HG02798 (cell line): Measurements from ENCODE around the gene MRPL37.
"Not testable (repeated sequence)": the region's sequence is repeated elsewhere in the genome, so short reads cannot be mapped to it uniquely, and the experiment has no call there.

Experiments used
- ATAC-seq: cut with Tn5 transposase; IDR thresholded peaks from one replicate; pipeline ENCODE4 v1.9.1; 2021; ENCODE audit warnings: mild to moderate bottlenecking; ENCODE audit not compliant: unreplicated experiment, poor library complexity

MRPL37 gene

DNA sequence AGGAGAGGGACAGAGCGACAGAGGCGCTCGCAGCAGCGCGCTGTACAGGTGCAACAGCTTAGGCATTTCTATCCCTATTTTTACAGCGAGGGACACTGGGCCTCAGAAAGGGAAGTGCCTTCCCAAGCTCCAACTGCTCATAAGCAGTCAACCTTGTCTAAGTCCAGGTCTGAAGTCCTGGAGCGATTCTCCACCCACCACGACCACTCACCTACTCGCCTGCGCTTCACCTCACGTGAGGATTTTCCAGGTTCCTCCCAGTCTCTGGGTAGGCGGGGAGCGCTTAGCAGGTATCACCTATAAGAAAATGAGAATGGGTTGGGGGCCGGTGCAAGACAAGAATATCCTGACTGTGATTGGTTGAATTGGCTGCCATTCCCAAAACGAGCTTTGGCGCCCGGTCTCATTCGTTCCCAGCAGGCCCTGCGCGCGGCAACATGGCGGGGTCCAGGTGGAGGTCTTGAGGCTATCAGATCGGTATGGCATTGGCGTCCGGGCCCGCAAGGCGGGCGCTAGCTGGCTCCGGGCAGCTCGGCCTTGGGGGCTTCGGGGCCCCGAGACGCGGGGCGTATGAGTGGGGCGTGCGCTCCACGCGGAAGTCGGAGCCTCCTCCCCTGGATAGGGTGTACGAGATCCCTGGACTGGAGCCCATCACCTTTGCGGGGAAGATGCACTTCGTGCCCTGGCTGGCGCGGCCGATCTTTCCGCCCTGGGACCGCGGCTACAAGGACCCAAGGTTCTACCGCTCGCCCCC is at the start of gene MRPL37, which contains the start of gene CYB5RL:
Gene MRPL37 (plus strand): TSS at position 403 of the 754 bp plus-strand sequence. CDS start 77 bp downstream, at position 480.
Gene CYB5RL (minus strand): TSS at position 266 of the 754 bp plus-strand sequence. CDS start 4,414 bp downstream, outside the sequence.
- peak; percentile 98 for ATAC-seq

GRCh38 chr1:54151013-54151412 is 49.0 kb upstream of the MRPL37 start:
- ATAC-seq = no peak

- ATAC-seq = no peak
These were observed 47.3 kb upstream of the MRPL37 start, which contains the start of gene CDCP2 for GRCh38 chr1:54152696-54153095. CDCP2 (minus strand) TSS chr1:54153000; CDS start chr1:54152922, 78 bp downstream.

GRCh38 chr1:54153535-54154439 is 46.2 kb upstream of the MRPL37 start:
- no peak for ATAC-seq

DNA sequence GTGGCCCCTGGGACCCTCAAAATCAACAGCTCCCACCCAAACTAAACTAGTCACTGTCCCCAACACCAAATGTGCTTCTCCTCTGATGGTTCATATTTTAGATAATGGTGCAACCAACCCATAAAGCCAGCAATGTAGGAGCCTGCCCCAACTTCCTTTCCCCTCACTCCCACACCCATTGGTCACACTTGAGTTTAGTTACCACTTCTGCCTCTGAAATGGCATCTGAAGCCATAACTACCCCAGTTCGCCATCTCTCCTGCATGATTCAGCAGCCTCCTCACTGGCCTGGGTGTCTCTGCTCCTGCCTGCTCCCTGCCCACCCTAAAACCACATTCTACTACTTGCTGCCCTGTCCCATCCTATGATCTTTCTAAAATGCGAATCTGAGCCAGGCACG is 43.8 kb upstream of the MRPL37 start:
- no peak for ATAC-seq

DNA sequence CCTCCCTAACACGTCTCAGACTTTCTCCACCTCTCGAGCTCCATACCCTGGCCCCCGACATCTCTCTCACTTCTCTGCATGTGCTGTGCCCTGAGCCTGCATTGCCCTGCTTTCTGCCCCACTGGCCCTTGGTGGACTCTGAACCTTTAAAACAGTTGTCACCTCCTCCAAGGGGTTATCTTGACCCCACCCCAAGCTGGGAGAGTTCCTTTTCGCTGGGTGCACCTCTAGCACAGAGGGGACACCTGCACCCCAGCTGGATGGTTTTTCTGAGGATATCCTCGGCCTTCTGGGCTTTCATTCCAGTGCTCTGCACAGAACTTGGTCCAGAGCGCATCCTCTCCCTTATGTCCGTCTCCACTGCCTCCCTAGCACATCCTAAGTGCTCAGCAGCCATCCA is 43.0 kb upstream of the MRPL37 start:
- ATAC-seq = no peak

GRCh38 chr1:54157401-54157800 is 42.6 kb upstream of the MRPL37 start:
- no peak for ATAC-seq

DNA sequence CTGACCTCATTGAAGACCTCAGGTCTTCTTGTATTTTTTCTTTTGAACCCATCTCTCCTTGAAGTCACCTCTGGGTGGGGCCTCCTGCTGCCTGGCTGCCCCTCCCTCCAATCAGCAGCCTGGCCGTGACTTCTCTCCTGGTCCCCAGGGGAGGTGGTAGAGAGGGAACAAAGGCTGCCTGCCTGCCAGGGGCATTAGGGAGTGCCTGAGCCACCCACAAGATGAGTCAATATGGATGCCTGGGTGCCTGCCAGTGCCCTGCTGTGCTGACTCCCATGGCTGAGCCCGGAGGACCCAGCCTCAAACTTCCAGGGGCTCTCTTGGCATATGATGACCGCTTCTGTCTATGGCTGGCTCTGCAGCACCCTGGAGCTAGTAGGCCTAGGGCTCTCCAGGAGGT is 41.9 kb upstream of the MRPL37 start:
- ATAC-seq = no peak

- ATAC-seq = no peak
These were observed 40.1 kb upstream of the MRPL37 start for GRCh38 chr1:54159733-54160316.

GRCh38 chr1:54160351-54160750 is 39.6 kb upstream of the MRPL37 start:
- no peak for ATAC-seq

GRCh38 chr1:54161495-54162168 is 38.3 kb upstream of the MRPL37 start:
- ATAC-seq = no peak

DNA sequence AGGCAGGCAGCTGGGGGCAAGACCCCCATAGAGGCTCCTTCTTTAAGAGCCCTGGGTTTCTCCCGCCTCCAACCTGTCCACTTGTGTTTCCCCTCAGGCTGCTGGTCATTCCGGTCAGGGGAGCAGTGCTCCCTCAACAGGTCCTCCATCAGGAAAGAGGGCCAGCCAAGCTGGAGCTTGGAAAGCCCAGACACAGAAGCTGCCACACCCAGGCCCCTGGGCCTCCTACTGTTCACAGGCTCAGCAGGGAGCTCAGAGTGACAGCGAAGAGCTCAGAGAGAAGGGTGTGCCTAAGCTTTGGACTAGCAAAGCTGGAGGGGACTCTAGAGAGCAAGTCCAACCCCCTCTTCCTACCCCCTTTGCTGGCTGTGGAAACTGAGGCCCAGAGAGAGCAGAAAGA is 36.9 kb upstream of the MRPL37 start:
- no peak for ATAC-seq

DNA sequence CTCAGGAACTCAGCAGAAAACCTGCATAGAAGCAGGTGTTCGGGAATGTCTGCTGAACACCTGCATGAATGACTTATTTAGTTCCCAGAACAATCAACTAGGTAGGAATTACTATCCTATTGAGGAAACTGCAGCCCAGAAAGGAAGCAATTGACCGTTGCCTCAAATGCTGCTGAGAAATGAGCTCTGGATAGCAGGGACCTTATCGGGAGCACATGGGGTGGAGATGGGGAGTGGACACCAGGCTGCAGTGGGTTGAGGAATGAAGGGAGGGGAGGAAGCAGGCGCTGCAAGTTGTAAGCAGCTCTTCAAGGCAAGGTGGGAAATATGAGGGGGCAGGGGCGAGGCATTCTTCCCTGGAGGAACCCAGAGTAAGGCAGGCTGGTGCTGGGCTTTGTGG is 36.4 kb upstream of the MRPL37 start:
- no peak for ATAC-seq

DNA sequence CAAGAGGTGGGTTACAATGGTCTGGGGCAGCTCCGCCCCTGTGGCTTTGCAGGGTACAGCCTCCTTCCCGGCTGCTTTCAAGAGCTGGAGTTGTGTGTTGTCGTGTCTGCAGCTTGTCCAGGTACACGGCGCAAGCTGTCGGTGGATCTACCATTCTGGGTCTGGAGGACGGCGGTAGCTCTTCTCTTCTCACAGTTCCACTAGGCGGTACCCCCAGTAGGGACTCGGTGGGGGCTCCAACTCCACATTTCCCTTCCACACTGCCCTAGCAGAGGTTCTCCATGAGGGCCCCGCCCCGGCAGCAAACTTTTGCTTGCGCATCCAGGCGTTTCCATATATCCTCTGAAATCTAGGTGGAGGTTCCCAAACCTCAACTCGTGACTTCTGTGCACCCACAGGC is 34.8 kb upstream of the MRPL37 start:
- ATAC-seq = no peak

DNA sequence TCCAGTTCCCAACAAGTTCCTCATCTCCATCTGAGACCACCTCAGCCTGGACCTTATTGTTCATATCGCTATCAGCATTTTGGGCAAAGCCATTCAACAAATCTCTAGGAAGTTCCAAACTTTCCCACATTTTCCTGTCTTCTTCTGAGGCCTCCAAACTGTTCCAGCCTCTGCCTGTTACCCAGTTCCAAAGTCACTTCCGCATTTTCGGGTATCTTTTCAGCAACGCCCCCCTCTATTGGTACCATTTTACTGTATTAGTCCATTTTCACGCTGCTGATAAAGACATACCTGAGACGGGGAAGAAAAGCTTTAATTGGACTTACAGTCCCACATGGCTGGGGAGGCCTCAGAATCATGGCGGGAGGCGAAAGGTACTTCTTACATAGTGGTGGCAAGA is 33.6 kb upstream of the MRPL37 start:
- not testable (repeated sequence) for ATAC-seq

GRCh38 chr1:54167422-54168139 is 32.4 kb upstream of the MRPL37 start:
- ATAC-seq = no peak

DNA sequence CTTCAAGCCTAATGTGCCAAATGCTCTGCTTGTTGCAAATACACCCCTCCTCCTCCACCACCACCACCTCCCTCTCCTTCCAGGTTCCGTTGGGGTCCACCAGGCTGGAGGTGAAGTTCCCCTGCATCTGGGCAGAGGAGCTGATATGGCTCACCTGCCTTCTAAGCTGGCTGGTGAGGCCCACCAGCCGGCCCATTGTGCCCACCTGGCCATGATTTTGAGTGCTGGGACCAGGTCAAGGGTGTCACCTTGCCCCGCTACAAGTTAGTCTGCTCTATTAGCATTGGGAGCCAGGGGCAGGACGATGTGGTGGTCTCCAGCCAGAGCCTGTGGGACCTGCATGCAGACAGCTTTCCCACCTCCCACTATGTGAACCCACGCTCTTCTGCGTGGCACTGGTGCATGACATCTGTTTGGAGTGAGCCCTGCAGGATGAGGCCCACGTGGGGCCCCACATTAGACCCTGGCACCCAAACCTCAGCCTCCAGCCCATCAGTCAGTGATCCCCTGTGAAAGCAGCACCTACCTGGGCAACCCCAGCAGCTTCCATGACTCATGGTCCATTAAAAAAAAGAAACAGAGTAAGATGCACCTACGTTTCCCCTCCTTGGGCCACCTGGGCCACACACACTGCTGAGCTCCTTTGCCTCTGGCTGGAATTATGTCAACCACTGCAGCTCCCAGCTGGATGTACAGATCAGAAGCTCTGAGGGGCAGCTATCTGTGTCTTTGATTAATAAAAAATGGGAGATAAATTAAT is 31.6 kb upstream of the MRPL37 start:
- no peak for ATAC-seq

GRCh38 chr1:54169068-54169467 is 30.9 kb upstream of the MRPL37 start:
- ATAC-seq = no peak

DNA sequence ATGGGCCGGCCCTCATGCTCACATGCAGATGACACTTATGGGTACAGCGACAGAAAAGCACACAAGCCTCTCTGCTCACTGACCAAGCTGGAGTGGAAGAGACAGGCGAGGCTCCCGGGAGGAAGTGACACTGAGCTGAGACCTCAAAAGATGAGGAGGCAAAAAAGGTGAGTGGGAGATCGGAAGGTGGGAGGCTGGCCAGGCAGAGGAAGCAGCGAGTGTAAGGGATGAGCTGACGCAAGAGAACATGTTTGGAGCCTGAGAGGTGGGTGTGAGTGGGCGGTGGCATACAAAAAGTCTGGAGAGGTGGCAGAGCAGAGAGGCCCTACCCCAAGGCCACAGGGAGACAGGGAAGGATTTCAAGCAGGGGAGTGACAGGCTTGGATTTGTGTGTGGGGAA is 29.0 kb upstream of the MRPL37 start:
- ATAC-seq = no peak
